IPS DF 4.7 (cell line): ENCODE results near the gene OR2V2.
"Not testable (repeated sequence)": the region's sequence is repeated elsewhere in the genome, so short reads cannot be mapped to it uniquely, and the experiment has no call there.

Experiments used
- DNase-seq: peaks from one replicate; pipeline ENCODE4 v3.0.0-alpha.2; 2013; ENCODE audit warnings: low spot score; ENCODE audit errors: extremely low read depth

The OR2V2 gene

DNA sequence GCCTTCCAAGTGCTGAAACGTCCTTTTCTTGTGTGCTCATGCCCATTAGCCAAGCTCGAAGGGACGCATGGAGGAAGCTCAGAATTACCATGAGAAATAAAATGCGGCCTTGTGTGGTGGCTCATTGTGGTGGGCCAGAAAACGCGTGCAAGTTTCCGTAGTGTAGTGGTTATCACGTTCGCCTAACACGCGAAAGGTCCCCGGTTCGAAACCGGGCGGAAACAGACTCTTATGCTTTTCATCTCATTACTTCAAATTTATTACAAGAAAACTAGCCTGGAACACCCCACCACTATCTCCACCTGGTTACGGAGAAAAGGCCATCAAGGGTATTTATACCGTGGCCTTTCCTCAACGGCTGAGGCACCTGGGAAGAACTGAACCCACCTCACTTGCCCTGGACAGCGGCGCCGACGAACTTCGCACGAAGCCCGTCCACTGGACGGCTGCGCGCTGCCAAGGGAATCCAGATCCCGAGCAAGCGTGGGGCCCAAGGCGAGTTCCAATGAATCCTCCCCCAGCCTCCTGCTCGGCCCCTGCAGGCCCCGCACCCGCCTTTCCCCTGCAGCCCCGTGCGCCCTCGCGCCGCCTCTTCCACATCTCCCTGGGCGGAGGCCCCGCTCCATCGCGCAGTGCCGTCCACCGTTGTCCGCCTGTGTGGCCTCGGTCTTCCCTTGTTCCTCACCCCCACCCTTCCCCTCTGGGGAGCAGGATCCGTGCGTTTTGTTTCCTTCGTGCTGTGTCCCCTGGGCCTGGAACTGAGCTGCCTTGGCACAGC, 22.3 kb downstream of the OR2V2 start:
- DNase-seq = not testable (repeated sequence)

DNA sequence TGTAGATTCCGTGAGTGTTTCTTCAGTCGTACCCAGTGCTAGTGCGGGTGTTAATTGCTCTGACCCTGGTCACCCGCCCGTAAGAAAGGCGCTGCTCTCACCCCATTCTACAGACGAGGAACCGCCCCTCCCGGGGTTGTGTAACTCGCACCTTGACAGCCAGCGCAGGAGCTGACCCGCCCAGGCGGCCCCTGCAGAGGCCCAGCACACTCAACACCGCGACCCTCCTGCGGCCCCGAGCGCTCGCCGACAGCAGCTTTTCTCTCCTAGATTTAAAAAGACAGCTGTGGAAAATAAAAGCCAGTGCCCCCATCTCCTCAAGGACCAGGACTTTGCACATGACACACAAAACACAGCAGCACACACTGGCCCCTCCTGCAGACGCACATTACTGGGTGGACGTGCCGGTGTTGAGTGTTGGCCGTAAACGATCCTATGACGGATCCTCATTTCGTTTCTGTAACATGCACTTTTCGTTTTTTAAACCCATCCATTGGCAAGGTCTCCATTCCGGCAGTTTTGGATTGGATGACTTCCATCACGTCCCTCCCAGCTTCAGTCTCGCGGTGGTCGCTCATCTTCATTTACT, 22.9 kb downstream of the OR2V2 start:
- no peak for DNase-seq

DNA sequence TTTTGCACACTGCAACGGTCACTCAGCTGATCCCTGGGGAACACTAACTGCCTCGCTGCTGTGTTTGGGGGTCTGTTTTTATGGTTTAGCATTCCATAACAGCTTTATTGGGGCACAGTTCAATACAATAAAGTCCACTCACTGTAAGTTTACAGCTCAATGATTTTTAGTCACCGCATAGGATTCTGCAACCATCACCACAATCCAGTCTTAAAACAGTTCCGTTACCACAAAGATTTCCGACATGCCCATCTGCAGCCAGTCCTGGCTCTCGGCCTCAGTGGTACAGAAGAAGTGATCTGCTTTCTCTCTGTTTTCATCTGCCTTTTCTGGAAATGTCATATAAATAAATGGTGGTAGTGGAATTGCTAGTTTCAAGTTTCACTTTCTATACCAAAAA, 23.6 kb downstream of the OR2V2 start:
- DNase-seq = no peak

DNA sequence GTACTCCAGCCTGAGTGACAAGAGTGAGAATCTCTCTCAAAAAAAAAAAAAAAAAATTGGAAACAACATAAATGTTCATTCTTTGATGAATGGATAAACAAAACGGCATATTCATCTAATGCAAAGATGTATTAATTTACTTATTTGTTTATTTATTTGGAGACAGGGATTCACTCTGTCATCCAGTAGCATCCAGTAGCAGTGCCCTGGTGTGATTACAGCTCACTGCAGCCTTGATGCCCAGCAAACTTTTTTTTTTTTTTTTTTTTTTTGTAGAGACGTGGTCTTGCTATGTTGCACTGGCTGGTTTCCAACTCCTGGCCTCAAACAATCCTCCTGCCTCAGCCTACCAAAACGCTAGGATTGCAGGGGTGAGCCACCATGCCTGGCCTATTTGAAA, 24.4 kb downstream of the OR2V2 start:
- no peak for DNase-seq

DNA sequence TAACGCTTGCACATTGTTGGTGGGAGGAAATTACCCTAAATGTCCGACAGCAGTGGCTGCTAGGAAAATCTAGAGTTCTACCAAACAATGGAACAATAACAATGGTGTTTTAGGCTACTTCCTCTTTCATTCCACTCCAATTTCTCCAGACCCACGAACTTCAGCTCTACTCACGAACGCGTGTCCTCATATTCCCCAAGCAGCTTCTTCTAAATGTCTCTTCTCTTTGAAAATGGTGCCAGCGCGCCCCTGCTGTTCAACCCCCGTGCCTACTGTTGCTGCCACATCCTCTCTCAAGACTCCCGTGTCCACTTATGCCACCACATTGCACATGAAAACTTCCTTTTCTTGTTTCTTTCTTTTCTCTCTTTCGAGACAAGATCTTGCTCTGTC, 25.6 kb downstream of the OR2V2 start:
- no peak for DNase-seq

DNA sequence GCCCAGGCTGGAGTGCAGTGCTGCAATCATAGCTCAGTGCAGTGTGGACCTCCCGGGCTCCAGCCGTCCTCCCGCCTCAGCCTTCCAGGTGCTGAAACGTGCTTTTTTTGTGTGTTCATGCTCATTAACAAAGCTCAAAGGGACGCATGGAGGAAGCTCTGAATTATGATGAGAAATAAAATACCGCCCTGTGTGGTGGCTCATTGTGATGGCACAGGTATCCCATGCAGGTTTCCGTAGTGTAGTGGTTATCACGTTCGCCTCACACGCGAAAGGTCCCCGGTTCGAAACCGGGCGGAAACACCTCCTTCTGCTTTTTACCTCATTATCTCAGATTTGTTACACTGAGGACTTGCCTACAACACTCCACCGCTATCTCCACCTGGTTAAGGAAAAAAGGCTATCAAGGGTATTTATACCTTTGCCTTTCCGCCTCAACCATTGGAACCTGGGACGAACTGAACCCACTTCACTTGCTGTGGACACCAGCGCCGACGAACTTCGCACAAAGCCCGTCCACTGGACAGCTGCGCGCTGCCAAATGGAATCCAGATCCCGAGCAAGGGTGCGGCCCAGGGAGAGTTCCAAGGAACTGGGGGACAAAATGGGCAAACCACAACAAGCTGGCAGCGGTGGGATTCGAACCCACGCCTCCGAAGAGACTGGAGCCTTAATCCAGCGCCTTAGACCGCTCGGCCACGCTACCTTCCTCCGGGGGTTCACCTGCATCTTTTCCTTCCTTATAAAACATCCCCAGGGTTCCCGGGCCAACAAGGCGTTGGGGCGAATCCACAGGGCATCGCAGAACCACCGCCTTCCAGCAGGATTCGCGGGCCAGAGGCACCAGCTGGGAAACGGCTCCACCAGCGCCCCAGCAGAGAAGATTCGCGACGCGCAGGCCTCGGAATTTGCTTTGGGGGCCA, 26.3 kb downstream of the OR2V2 start:
- DNase-seq = no peak

DNA sequence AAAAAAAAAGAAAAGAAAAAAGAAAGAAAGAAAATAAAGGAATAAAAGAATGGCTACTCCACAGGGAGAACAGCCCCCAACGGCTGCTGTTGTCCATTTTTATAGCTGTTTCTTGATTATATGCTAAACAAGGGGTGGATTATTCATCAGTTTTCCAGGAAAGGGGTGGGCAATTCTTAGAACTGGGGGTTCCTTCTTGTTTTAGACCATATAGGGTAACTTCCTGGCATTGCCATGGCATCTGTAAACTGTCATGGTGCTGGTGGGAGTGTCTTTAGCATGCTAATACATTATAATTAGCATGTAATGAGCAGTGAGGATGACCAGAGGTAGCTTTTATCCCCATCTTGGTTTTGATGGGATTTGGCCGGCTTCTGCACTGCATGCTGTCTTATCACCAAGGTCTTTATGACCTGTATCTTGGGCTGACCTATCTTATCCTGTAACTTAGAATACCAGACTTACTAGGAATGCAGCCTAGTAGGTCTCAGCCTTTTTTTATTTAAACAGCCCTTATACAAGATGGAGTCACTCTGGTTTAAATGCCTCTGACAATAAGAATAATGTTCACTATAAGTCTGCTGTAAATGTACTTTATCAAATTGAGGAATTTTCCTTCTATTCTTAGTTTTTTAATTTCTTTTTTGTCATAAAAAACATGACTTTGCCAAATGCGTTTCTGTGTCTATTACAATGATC, 29.0 kb downstream of the OR2V2 start:
- DNase-seq = no peak

DNA sequence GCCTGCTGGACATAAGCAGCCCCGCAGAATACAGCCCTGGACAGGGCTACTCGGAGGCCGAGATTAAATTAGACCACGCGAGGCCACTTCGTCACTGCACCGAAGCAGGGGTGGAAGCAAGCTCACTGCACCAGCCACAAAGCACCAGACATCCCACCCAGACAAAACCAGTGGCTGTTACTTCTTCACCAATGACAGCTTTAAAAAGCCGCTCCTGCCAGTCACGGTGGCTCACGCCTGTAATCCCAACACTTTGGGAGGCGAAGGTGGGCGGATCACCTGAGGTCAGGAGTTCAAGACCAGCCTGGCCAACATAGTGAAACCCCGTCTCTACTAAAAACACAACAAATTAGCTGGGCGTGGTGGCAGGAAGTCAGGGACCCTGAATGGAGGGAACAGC, 30.2 kb downstream of the OR2V2 start:
- not testable (repeated sequence) for DNase-seq

DNA sequence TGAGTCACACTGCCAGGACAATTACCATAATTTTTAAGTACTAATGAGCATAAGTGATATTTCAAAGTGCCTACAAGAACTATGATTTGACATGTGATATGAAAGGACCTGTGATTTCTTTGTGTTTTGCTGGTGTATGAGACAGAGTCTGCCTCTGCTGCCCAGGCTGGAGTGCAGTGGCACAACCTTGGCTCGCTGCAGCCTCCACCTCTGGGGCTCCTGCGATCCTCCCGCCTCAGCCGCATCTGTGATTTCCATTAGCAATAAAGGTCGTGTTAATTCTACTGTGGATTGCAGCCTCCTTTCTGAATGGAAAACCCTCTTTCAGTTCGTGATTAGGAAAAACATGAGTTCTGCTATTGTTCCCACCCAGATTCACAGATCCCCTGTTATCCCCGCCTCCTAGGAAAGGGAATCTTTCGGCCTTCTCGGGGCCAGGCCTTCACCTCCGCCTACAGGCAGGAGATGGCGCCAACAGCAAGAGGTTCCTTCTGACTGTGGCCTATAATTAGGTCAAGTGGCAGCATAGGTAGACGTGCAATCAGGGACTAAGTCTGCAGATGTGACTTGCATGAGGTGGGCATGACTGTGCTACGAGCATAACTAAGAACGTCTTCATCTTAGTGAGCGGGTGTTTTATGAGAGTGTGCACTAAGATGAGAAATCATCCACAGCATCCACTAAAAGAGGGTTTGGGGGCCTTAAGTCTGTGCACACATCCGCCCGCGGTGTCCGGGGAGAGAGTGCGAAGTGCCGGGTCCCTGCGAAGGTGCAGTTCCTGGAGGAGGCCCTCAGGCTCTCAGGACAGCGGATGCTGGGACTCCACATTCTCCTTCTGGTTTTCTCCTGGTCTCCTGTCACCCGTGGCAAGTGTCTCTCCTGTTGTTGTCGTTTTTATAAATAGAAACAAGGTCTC, 34.5 kb downstream of the OR2V2 start:
- DNase-seq = no peak

DNA sequence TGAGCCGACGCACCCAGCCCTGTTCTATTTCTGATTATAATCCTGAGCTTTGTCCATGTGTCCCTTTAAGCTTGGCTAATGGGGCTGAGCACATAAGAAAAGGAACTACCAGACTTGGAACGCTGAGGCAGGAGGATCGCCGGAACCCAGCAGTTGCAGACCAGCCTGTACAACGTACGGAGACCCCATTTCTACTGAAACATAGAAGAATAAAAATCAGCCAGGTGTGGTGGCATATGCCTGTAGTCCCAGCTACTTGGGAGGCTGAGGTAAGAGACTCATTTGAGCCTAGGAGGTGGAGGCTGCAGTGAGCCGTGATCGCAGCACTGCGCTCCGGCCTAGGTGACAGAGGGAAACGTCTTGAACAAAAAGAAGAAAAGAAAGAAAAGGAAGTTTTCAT, 35.3 kb downstream of the OR2V2 start:
- DNase-seq = no peak

DNA sequence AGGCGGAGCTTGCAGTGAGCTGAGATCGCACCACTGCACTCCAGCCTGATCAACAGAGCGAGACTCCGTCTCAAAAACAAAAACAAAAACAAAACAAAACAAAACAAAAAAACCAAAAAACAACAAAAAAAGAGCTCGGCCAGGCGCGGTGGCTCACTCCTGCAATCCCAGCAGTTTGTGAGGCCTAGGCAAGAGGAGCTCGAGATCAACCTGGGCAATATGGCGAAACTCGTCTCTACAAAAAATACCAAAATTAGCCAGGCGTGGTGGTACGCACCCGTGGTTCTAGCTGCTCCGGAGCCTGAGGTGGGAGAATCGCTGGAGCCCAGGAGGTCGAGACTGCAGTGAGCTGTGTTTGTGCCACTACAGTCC, 37.4 kb downstream of the OR2V2 start:
- no peak for DNase-seq

DNA sequence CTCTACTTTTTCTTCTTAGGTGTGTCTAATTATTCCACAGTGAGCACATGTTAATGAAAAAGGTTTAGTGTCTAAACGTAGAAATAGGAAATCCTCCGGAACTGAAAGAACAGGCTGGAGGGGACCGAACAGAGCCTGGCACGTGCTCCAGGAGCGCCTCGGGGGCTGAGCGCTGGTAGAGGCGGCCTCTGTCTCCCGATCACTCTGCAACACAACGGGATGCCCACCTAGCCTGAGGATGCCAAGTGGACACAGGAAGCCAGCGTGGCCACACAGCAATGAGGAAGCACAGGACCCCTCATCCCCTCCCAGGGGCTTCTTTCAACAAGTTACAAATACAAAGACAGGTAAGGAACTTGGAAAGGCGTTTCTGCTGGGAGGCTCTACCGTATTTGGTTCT, 38.2 kb downstream of the OR2V2 start:
- no peak for DNase-seq

DNA sequence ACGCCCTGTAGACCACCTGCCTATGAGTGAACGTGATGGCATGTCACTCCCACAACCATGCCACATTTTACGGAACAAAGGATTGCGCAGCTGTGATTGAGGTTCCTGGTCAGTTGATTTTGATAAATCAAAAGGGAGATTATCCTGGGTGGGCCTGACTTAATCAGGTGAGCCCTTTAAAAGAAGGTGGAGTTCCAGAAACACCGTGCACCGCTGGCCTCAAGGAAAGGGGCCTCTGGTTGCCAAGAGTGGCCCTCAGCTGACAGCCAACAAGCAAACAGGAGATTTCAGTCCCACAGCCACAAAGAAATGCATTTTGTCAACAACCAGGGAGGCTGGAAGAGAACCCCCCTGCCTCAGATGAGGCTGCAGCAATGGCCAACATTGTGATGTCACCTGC, 38.6 kb downstream of the OR2V2 start:
- DNase-seq = no peak

DNA sequence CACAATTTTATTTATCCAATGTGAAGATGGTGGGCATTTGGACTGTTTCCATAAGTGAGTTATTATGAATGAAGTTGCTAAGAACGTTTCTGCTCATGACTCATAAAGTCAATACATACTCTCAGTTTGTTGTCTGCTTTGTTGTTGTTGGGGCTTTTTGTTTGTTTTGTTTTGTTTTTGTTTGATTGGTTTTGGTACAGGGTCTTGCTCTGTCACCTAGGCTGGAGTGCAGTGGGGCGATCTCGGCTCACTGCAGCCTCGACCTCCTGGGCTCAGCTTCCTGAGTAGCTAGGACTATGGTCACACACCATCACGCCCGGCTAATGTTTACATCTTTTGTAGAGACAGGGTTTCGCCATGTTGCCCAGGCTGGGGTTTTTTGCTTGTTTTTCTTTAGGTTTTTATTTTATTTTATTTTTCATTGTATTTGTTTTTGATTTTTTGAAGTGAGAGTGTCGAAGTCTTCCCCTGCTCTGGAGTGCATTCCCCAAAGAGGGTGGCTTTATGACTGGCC, 39.7 kb downstream of the OR2V2 start:
- DNase-seq = no peak

DNA sequence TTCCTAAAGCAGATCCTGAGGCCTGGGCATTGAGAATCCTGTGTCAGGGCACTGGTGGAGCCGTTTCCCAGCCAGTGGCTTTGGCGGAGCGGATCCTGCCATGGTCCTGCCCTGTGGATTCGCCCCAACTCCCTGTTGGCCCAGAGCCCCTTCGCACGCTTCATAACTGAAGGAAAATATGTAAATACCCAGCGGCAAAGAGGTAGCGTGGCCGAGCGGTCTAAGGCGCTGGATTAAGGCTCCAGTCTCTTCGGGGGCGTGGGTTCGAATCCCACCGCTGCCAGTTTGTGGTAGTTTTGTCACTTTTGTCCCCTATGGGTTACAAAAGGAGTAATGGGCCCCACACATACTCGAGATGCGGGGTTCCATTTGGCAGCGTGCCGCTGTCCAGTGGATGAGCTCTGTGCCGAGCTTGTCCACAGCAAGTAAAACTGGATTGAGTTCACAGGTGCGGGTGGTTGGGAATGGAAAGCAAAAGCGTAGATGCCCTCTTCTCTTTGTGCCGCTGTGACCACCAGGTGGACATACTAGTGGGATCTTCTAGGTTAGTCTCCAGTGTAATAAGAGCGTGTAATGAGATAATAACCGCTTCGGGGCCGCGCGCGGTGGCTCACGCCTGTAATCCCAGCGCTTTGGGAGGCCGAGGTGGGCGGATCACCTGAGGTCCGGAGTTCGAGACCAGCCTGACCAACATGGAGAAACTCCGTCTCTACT, 40.3 kb downstream of the OR2V2 start:
- no peak for DNase-seq

DNA sequence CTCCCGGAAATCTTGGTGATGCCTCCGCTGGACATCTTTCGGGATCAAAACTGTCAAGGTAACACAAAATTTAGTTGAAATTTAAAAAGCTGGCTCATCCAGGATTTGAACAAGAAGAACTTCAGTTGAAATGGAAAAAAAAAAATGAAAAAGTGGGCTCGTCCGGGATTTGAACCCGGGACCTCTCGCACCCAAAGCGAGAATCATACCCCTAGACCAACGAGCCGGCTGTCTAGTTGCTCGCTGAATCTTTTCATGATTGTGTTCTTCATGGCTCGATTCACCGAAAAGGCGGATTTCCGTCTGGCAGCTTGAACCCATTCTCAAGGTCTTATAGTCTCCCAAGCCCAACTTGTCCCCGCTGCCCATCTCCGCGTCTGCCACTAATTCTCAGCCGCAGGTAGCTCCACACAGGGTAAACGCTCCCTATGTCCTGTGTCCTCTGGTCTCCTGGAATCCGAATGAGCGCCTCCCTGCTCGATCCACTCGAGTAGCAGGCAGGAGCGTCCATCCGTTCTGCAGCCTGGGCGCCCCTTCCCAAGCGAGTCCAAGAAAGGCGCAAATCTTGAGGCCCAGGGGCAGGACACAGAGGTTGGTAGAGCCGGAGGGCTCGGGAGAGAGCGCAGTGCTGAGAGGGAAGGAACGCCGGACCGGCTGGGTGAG, 41.4 kb downstream of the OR2V2 start:
- DNase-seq = no peak

DNA sequence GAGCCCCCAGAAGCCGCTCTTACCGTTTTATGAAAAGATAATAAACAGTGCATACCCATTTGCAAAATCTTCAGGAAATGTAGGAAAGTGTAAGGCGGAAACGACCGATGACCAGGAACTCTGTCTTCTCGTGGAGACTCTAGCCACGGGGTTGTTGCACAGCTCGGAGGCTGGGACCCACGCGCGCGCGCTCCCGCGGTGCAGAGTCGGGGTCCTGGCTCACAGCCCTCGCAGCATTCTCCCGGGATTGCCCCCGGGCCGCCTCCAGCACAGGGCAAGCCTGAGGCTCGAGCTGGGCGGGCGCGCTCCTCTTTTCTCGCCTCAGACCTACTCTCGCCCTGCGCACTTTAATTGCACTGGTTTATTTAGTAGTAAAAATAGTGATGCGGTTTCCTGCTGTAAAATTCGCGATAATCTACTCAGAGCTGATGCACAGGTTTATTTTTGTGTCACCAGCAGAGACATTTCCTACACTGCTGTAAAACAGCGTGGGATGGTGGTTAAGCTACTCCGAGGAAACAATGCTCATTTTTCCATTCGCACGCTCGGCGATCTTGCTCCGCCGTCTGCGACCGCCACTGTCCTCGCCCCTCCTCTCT, 42.1 kb downstream of the OR2V2 start:
- no peak for DNase-seq

DNA sequence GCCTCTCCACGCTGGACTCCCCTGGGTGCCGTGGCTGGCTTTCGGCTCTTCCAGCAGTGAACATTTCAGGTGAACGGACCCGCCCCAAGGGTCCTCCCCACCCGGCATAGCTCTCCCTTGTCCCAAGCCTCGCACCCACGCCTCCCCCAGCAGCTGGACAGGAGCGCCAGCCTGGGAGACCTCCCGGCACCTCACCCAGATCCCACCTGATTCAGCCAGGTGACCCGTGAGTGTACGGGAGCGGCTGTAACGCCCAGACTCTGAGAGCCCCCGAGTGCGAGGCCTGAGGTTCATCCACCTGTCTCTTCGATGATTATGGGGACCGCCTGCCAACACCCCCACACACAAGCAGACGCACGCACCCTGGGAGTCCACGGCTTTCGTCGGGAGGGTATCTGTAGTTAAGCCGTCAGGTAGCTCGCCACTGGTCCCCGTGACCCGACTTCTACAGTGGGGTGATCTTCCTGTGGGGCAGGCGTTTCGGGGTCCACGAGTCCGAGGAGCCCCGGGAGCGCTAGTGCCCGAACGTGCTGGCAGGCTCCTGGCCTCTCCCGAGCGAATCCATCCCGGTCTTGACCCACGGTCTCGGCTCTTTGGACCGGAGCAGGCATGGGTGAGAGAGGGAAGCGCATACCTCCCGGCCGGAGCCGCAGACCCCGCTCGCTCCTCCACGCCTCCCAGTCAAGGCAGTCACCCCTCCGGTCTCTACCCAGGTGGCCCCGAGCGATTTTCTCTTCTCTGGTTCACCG, 42.8 kb downstream of the OR2V2 start:
- no peak for DNase-seq
